Suppressor macrophage treated with lipopolysaccharide for 4 hours (primary cell): ENCODE measurements around the gene SOX30.

Source experiments
- DNase-seq: peaks from one replicate; pipeline ENCODE4 v3.0.0-alpha.2; 2020

The SOX30 gene

GRCh38 chr5:157659868-157660660 lies 7.8 kb upstream of the SOX30 start:
- no peak for DNase-seq

- no peak for DNase-seq
These were observed 6.7 kb upstream of the SOX30 start for GRCh38 chr5:157658893-157659292.

DNA sequence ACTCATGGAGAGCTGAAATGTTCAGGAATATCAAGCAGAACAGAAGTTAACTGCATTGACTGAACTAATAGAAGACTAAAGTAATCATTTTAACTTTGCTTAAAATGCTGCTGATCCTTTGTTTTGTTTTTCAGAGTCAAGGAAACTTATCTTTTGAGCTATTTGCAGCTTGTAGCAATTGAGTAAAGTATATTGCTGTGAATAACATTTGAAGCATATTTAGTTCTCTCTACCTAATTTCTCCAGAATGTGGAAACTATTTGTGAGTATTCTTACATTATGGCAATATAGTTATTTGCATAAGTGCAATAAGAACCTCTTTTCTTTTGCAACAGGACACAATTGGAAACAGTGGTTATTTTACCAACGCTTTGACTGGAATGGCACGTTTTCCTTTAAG lies 5.3 kb upstream of the SOX30 start:
- DNase-seq = no peak

DNA sequence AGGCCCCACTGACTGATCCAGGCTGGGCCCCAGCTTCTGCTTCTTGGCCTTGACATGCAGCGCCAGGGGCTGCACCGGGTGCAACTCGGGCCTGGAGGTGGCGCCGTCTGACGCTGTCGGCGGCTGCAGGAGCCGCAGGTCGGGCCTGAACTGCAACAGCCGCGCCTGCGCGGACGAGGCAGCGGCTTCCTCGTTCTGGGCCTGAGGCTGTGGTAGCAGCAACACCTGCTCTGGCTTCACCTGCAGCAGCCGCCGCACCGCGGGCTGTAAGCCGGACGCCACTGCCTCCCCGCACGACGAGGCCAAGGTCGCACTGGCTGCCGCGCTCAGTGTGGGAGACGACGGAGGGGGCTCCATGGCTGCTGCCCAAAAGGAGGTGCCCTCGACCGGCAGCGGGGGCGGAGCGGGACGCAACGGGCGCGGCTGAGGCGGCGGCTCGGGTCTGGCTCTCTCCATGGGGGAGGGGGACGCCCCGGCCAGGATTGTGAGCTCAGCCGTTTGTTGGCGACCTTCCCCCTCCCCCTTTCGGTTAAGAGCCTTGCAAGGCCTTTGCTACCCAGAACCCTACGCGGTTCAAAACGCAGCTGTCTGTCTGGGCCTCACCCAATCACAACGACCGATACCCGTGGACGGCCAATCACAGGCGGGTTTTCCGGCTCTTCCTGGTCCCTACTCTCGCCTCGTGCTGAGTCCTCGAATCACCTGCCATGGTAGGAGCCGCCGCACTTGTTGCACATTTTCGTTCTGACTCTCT lies 438 bp downstream of the SOX30 start:
- DNase-seq = peak; percentile 54

DNA sequence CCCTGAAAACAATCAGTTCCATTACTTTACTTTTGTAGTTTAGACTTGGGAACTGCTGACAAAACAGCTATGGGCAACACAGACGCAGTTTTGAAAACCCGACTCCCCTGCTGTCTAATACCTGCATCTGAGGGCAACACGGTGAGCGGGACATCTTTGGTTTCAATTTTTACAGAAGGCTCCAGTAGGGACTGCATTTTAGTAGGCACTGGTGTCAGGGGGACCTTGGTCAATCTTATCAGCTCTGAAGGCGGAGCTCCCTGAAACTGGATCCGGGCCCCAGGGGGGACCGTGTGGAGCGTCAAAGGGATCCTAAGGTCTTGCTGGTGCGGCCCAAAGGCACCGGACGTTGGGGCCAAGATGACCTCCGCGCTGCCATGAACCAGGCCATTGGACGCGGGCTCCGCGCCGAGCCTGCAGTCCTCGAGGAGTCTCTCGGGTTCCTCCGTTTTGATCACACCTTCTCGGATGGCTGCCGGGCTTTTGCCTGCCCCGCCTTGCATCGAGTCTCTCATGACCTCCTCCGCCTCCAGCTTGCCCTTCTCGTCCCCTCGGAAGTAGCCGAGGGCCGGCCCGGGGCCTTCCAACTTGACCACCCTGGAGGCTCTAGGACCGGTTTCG lies 1.1 kb downstream of the SOX30 start:
- no peak for DNase-seq

- no peak for DNase-seq
These were observed 3.1 kb downstream of the SOX30 start for GRCh38 chr5:157649101-157649500.

- DNase-seq = no peak
These were observed 3.8 kb downstream of the SOX30 start for GRCh38 chr5:157648275-157648990.

DNA sequence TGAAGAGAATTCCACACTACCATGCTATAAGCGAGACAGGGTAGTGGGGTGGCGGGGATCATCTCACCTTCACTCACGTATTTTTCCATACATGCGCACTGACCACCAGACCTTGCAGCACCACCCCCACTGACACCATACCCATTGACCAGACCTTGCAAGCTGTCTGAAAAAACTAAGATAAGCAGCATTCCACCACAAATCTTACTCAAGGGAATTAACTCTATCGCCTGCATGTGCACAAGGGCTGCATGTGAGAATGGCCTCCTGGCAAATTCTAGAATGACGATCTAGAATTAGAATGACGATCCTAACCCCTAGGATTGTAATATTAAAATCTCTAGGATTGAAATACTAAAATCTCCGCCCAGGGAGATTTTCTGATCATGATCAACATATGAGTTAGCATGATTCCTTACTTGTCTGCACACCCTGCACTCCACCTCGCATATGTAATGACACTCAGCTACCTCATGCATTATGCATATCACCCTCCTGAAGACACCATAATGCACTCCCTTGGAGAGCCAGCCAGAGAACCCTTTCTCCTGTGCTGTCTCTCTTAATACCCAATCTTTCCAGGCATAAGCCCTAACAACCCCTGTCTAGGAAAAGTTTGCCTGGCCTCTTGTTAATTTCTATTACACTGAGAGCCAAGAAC lies 11.7 kb downstream of the SOX30 start:
- no peak for DNase-seq

- peak; percentile 19 for DNase-seq
These were observed 21.9 kb downstream of the SOX30 start for GRCh38 chr5:157630341-157630740.

GRCh38 chr5:157626831-157627230 lies 25.4 kb downstream of the SOX30 start:
- DNase-seq = no peak

GRCh38 chr5:157624144-157624543 lies 28.1 kb downstream of the SOX30 start:
- DNase-seq = no peak

DNA sequence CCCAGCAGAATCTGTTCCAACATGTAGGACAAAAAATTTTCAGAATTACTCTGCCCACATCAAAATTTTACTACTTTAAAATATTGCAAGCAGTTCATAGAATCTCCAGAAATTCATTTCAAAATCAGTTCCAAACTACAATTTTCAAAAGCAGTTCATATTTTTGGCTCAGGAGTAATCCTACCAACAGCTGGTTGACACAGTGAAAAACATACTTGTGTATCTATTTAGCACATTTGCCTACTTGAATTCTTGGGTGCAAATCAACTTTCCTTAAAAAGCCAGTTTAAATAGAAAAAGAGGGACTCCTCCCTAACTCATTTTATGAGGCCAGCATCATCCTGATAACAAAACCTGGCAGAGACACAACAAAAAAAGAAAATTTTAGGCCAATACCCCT lies 31.5 kb downstream of the SOX30 start:
- no peak for DNase-seq

DNA sequence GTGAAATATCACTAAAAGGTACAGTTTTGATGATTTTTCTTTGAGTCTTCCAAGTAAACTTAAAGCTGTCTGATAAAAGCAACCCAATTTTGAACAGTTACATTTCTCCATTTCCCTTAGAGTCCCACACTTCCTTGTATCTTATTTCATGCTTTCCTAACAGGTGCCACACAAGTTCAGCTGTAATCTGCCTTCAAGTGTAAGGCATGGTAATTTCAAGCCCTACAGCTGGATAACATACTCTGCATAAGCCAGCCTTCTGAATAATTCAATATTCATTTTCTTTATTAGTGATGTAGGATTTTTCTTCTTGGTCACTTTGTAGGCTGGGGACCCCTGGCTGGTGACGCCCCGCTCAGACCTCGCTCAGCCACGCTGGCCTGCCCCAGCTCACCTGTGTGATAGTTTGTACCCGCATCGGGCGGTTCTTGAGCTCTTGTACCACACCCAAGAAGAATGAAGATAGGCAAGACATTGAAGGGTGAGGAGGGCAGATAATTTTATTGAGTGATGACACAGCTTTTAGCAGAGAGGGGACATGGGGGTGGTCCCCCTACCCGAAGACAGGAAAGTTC lies 34.0 kb downstream of the SOX30 start:
- DNase-seq = no peak

DNA sequence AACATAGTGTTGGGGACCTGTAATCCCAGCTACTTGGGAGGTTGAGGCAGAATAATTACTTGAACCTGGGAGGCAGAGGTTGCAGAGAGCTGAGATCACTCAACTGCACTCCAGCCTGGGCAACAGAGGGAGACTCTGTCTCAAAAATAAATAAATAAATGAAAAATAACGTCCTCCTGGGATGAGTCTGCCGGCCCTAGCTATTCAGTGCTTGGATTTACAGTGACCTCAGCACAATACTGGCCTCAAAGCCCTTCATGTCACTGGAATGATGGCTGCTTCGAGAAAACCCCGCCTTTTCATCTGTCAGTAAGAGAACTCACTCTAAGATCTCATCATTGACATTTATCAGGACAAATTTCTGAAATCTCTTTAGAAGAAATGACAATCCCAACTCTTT lies 35.5 kb downstream of the SOX30 start:
- DNase-seq = no peak

GRCh38 chr5:157613385-157614245 lies 38.6 kb downstream of the SOX30 start:
- DNase-seq = peak; percentile 60

- DNase-seq = no peak
These were observed 39.7 kb downstream of the SOX30 start for GRCh38 chr5:157612581-157612980.

DNA sequence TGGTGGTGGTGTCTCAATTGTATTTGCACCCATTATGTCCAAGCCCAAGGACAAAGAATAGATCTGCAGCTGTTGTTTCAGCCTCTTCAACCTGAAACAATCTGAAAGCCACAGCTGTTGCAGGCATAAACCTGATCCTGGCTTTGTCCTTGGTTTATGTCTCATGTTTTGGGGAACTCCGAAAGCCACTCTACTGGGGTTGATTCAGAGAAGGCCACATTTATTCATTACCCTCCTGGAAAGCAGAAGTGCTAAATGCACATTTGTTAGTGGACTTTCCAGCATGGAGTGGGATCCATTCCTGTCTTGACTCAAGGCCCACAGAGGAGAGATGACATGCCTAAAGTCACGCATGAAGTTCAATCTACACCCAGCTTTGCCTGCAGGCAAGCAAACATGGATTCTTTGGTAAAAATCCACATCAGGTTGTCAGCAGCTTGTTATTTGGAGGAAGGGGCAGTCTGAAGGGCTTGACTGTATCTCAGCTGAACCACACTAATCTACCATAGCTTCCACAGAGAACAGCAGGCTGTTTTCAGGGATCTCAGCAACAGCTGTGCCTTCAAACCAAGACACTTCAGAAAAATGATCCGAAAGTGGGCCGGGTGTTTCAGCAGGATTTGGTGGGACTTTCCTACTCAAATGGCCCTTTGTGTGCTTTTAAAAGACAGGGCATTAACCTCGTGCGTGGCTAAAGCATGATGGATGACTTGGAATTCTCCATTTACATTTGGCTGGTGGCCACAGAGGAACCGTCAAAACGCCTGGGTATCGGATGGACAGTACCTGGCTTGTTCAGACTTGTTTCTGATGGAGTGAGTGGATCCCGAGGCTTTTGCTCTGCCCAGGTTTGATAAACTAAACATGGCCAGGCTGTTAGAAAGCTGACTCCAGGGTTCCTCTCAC lies 40.4 kb downstream of the SOX30 start:
- peak; percentile 92 for DNase-seq

GRCh38 chr5:157610990-157611389 lies 41.2 kb downstream of the SOX30 start:
- DNase-seq = no peak

- DNase-seq = no peak
These were observed 43.2 kb downstream of the SOX30 start for GRCh38 chr5:157608972-157609565.
